Keratinocyte (primary cell): ENCODE measurements around the gene DHRSX. TPM values are rescaled to one million over a fixed set of nuclear protein-coding genes. Genes with fewer than 3 reads are reported as not detected.

Experiments
- DNase-seq: peaks from one replicate; pipeline ENCODE4 v3.0.0-alpha.2; 2011; ENCODE audit warnings: low read depth, missing footprints, low spot score
- FAIRE-seq: peaks from 2 replicates; lab custom pipeline; 2011; peaks lifted over from hg19 to GRCh38; lab: Jason Lieb, UNC
- H2AFZ ChIP-seq: 2 replicates; pipeline ENCODE4 v1.6.0; 2012; ENCODE audit warnings: low read length, control low read depth, inconsistent platforms; ENCODE audit not compliant: control insufficient read depth
- H3K27ac ChIP-seq: 2 replicates; pipeline ENCODE4 v1.5.1; 2011; ENCODE audit warnings: low read length; ENCODE audit not compliant: control insufficient read depth, insufficient read depth
- H3K27me3 ChIP-seq: 3 replicates; pipeline ENCODE4 v1.6.0; 2011; ENCODE audit warnings: low read length; ENCODE audit not compliant: control insufficient read depth, insufficient read depth; ENCODE audit errors: extremely low read depth
- H3K36me3 ChIP-seq, 2 experiments: 2 replicates in 1 of 2; 3 replicates in 1 of 2; pipeline ENCODE4 v1.5.1; 2011; ENCODE audit warnings: low read length in 2 of 2, mild to moderate bottlenecking in 1 of 2; ENCODE audit not compliant: control insufficient read depth in 2 of 2, insufficient read depth in 2 of 2; ENCODE audit errors: extremely low read depth in 1 of 2
- H3K4me1 ChIP-seq: 3 replicates; pipeline ENCODE4 v1.5.1; 2011; ENCODE audit warnings: low read length; ENCODE audit not compliant: control insufficient read depth, insufficient read depth; ENCODE audit errors: extremely low read depth
- H3K4me2 ChIP-seq: 3 replicates; pipeline ENCODE4 v1.6.0; 2011; ENCODE audit warnings: low read depth, low read length; ENCODE audit not compliant: control insufficient read depth, insufficient read depth; ENCODE audit errors: extremely low read depth
- H3K4me3 ChIP-seq, 3 experiments: fragments of 200-600 bp in 1 of 3; sonication (generic) in 1 of 3; 2 replicates in 2 of 3; 3 replicates in 1 of 3; pipeline ENCODE4 v1.5.1; 2011 to 2016; ENCODE audit warnings: low read length in 3 of 3, mild to moderate bottlenecking in 3 of 3, control low read depth in 2 of 3, inconsistent platforms in 1 of 3, low read depth in 1 of 3, mixed read lengths in 1 of 3, mixed run types in 1 of 3, moderate library complexity in 1 of 3; ENCODE audit not compliant: control insufficient read depth in 2 of 3, insufficient read depth in 2 of 3; ENCODE audit errors: extremely low read depth in 1 of 3
- H3K79me2 ChIP-seq: 2 replicates; pipeline ENCODE4 v1.6.0; 2012; ENCODE audit warnings: low read length; ENCODE audit not compliant: control insufficient read depth, insufficient read depth
- H3K9ac ChIP-seq: 3 replicates; pipeline ENCODE4 v1.6.0; 2011; ENCODE audit warnings: low read length; ENCODE audit not compliant: control insufficient read depth, insufficient read depth; ENCODE audit errors: extremely low read depth
- H3K9me1 ChIP-seq: 3 replicates; pipeline ENCODE4 v1.6.0; 2011; ENCODE audit warnings: low read length; ENCODE audit not compliant: control insufficient read depth, insufficient read depth; ENCODE audit errors: extremely low read depth
- H3K9me3 ChIP-seq: 2 replicates; pipeline ENCODE4 v1.5.1; 2012; ENCODE audit warnings: low read depth, low read length; ENCODE audit not compliant: control insufficient read depth
- H4K20me1 ChIP-seq: 3 replicates; pipeline ENCODE4 v1.6.0; 2011; ENCODE audit warnings: low read length; ENCODE audit not compliant: control insufficient read depth, insufficient read depth; ENCODE audit errors: extremely low read depth
- CTCF ChIP-seq, 3 experiments: IDR thresholded peaks in 1 of 3; conservative IDR thresholded peaks in 1 of 3; optimal IDR thresholded peaks in 1 of 3; 2 replicates in 2 of 3; 3 replicates in 1 of 3; pipeline versions ENCODE3 to v1.5.1; 2011; ENCODE audit warnings: low read length in 3 of 3, mild to moderate bottlenecking in 3 of 3, moderate library complexity in 2 of 3, control low read depth in 1 of 3, inconsistent platforms in 1 of 3; ENCODE audit not compliant: insufficient read depth in 2 of 3; ENCODE audit errors: extremely low read depth in 1 of 3
- EZH2 ChIP-seq: IDR thresholded peaks from one replicate; pipeline ENCODE4 v1.6.1; 2012; ENCODE audit warnings: inconsistent platforms, mild to moderate bottlenecking, low read length, moderate library complexity
- dilution Hi-C: fragments of 300-500 bp; cut with MboI; formaldehyde crosslinking; loops from one replicate; pipeline ENCODE4 v1.7.0; 2020; ENCODE audit warnings: low sequenced_read_pairs; ENCODE audit not compliant: extremely low pct_ligation_motif_present
- polyA plus RNA-seq, 5 experiments: library from polyadenylated mRNA; depleted of rRNA in 3 of 5; stranded (reverse) in 3 of 5; stranded (forward) in 1 of 5; unstranded in 1 of 5; fragments of >200 nt; gene quantifications; 1 replicate in 1 of 5; 2 replicates in 3 of 5; 3 replicates in 1 of 5; pipeline versions ENCODE4 v1.2.1 to v1.2.3, GENCODE V29; 2011 to 2012; ENCODE audit warnings: missing spikeins in 2 of 5, low read depth in 1 of 5, low replicate concordance in 1 of 5

The DHRSX gene
- polyA plus RNA-seq, 1 donor (not counting 4 experiments of a cell fraction or from before 2014, with no cell fraction given), result 20.4 TPM

- H3K27me3 ChIP-seq, result no peaks in the 10 kb centered on the region
- peaks cover 1% of the 10 kb centered on the region for H3K9me3 ChIP-seq
- no peak overlapping the region for H3K4me2 ChIP-seq
- no peaks in the 10 kb centered on the region for H4K20me1 ChIP-seq
- H2AFZ ChIP-seq, result no peak overlapping the region
- FAIRE-seq, result no peak
- no peaks in the 10 kb centered on the region for H3K9me1 ChIP-seq
- H3K79me2 ChIP-seq, result no peaks in the 10 kb centered on the region
- no peaks in the 10 kb centered on the region for H3K36me3 ChIP-seq
- no peak overlapping the region for H3K27ac ChIP-seq
- DNase-seq, result no peak
- peaks cover 2% of the 10 kb centered on the region for H3K4me1 ChIP-seq
- no peak for TF ChIP-seq CTCF (optimal IDR thresholded peaks at IDR 0.05 in 1 of 3, IDR thresholded peaks at IDR 0.05 in 1 of 3, conservative IDR thresholded peaks at IDR 0.05 in 1 of 3; ENCODE audit: extremely low read depth in 1 of 3, insufficient read depth in 2 of 3, low read length in 3 of 3)
- TF ChIP-seq EZH2, result no peak
- H3K9ac ChIP-seq, result no peak overlapping the region
- no peak overlapping the region for H3K4me3 ChIP-seq
- dilution Hi-C loops, result no loop called here
These were observed 316.7 kb downstream of the DHRSX start for GRCh38 chrX:2184089-2184488.

GRCh38 chrX:2183193-2183725 lies 317.5 kb downstream of the DHRSX start:
- Histone ChIP-seq H3K79me2 (no peaks in the 10 kb centered on the region), H3K27me3 (no peaks in the 10 kb centered on the region), H3K4me1 (peaks cover 2% of the 10 kb centered on the region), H4K20me1 (no peaks in the 10 kb centered on the region), H3K4me2 (no peak overlapping the region), H3K9ac (no peak overlapping the region), H2AFZ (no peak overlapping the region), H3K9me1 (no peaks in the 10 kb centered on the region), H3K4me3 (no peak overlapping the region), H3K27ac (no peak overlapping the region), H3K9me3 (peaks cover 1% of the 10 kb centered on the region), H3K36me3 (no peaks in the 10 kb centered on the region)
- dilution Hi-C loops, result no loop called here
- FAIRE-seq (no peak), DNase-seq (no peak)
- TF ChIP-seq CTCF (optimal IDR thresholded peaks at IDR 0.05 in 1 of 3, IDR thresholded peaks at IDR 0.05 in 1 of 3, conservative IDR thresholded peaks at IDR 0.05 in 1 of 3; ENCODE audit: extremely low read depth in 1 of 3, insufficient read depth in 2 of 3, low read length in 3 of 3) (no peak), EZH2 (no peak)
